NOMO-1 treated with DMSO at 0.1 percent for 48 hours (cell line): ENCODE measurements around the gene C19orf47.
A peak's percentile ranks its signal among the peaks of the same experiment; 100 is the strongest.
"Not testable (repeated sequence)": the region's sequence is repeated elsewhere in the genome, so short reads cannot be mapped to it uniquely, and the experiment has no call there.

Experiments used
- DNase-seq: peaks from one replicate; lab custom pipeline; 2025; ENCODE audit not compliant: unreplicated experiment; lab: John Stamatoyannopoulos, UW

C19orf47 gene

GRCh38 chr19:40355975-40356680 is 7.9 kb upstream of the C19orf47 start:
- DNase-seq = peak; percentile 34

GRCh38 chr19:40348961-40349507 is 837 bp upstream of the C19orf47 start:
- DNase-seq = peak; percentile 49

GRCh38 chr19:40344422-40344821 is 3.8 kb downstream of the C19orf47 start:
- no peak for DNase-seq

- no peak for DNase-seq
Measured at GRCh38 chr19:40342644-40343311, 5.4 kb downstream of the C19orf47 start.

GRCh38 chr19:40341601-40342482 is 6.4 kb downstream of the C19orf47 start:
- DNase-seq = no peak

GRCh38 chr19:40339018-40339728 is 9.0 kb downstream of the C19orf47 start:
- DNase-seq = peak; percentile 32

- no peak for DNase-seq
Measured at GRCh38 chr19:40337594-40337993, 10.6 kb downstream of the C19orf47 start.

GRCh38 chr19:40337107-40337506 is 11.1 kb downstream of the C19orf47 start:
- no peak for DNase-seq

- DNase-seq = no peak
Measured at GRCh38 chr19:40336601-40336900, 11.6 kb downstream of the C19orf47 start.

GRCh38 chr19:40335855-40336600 is 12.2 kb downstream of the C19orf47 start:
- no peak for DNase-seq

- no peak for DNase-seq
Measured at GRCh38 chr19:40335101-40335500, 13.1 kb downstream of the C19orf47 start.

- DNase-seq = not testable (repeated sequence)
Measured at GRCh38 chr19:40333083-40333482, 15.1 kb downstream of the C19orf47 start.

- no peak for DNase-seq
Measured at GRCh38 chr19:40332669-40333068, 15.5 kb downstream of the C19orf47 start.

- DNase-seq = peak; percentile 77
Measured at GRCh38 chr19:40331052-40331451, 17.1 kb downstream of the C19orf47 start.

GRCh38 chr19:40326201-40326600 is 22.0 kb downstream of the C19orf47 start:
- no peak for DNase-seq

- DNase-seq = no peak
Measured at GRCh38 chr19:40323705-40324104, 24.5 kb downstream of the C19orf47 start.

- DNase-seq = no peak
Measured at GRCh38 chr19:40322951-40323615, 25.1 kb downstream of the C19orf47 start.

GRCh38 chr19:40322271-40322610 is 26.0 kb downstream of the C19orf47 start:
- no peak for DNase-seq

- no peak for DNase-seq
Measured at GRCh38 chr19:40321566-40322270, 26.5 kb downstream of the C19orf47 start.
